ENCODE data around the gene COL23A1.

COL23A1 gene

GRCh38 chr5:178590141-178590923, at the start of gene COL23A1:
COL23A1 (minus strand) TSS chr5:178590393.
- no peak for DNase-seq

- DNase-seq: no peak
These were observed 47.3 kb upstream of the COL23A1 start for GRCh38 chr5:178637356-178638074.

GRCh38 chr5:178632285-178632684, 42.1 kb upstream of the COL23A1 start:
- DNase-seq: no peak

GRCh38 chr5:178630951-178631350, 40.8 kb upstream of the COL23A1 start:
- no peak for DNase-seq

- DNase-seq: no peak
These were observed 40.3 kb upstream of the COL23A1 start for GRCh38 chr5:178630475-178630930.

- no peak for DNase-seq
These were observed 37.0 kb upstream of the COL23A1 start for GRCh38 chr5:178627259-178627598.

- DNase-seq: peak; percentile 80
These were observed 36.5 kb upstream of the COL23A1 start, which contains the start of gene CLK4 for GRCh38 chr5:178626484-178627258. CLK4 (minus strand) TSS chr5:178627050; CDS start chr5:178623416, 3,634 bp downstream.

GRCh38 chr5:178625679-178626483, 35.7 kb upstream of the COL23A1 start:
- no peak for DNase-seq

- DNase-seq: no peak
These were observed 34.7 kb upstream of the COL23A1 start for GRCh38 chr5:178624631-178625546.

- no peak for DNase-seq
These were observed 32.6 kb upstream of the COL23A1 start for GRCh38 chr5:178622679-178623247.

- no peak for DNase-seq
These were observed 29.2 kb upstream of the COL23A1 start for GRCh38 chr5:178619390-178619789.

GRCh38 chr5:178612299-178612698, 22.1 kb upstream of the COL23A1 start:
- no peak for DNase-seq

- no peak for DNase-seq
These were observed 16.1 kb upstream of the COL23A1 start for GRCh38 chr5:178606269-178606668.

- DNase-seq: no peak
These were observed 15.6 kb upstream of the COL23A1 start for GRCh38 chr5:178605788-178606187.

- DNase-seq: no peak
These were observed 12.6 kb upstream of the COL23A1 start for GRCh38 chr5:178602752-178603151.

- no peak for DNase-seq
These were observed 5.6 kb upstream of the COL23A1 start for GRCh38 chr5:178595750-178596149.

- no peak for DNase-seq
These were observed 5.0 kb upstream of the COL23A1 start for GRCh38 chr5:178595150-178595549.

GRCh38 chr5:178590924-178591423, 781 bp upstream of the COL23A1 start:
- DNase-seq: no peak

GRCh38 chr5:178589180-178590140, 733 bp downstream of the COL23A1 start:
- no peak for DNase-seq

- no peak for DNase-seq
These were observed 1.4 kb downstream of the COL23A1 start for GRCh38 chr5:178588769-178589168.
